Stimulated activated CD4-positive, alpha-beta T cell treated with anti-CD3 and anti-CD28 coated beads, Interleukin-12 subunit alpha, Interleukin-12 subunit beta, amount 100 ng/mL, for 48 hours (primary cell): Measurements from ENCODE around the gene TMPRSS2.
A peak's percentile ranks its signal among the peaks of the same experiment; 100 is the strongest.
"Not testable (repeated sequence)": the region's sequence is repeated elsewhere in the genome, so short reads cannot be mapped to it uniquely, and the experiment has no call there.

Source experiments
- DNase-seq, 3 donors: peaks; one replicate each; pipeline ENCODE4 v3.0.0-alpha.2; 2020; ENCODE audit warnings: low read depth in 2 of 3, low spot score in 1 of 3

Gene TMPRSS2

GRCh38 chr21:41428311-41428710 lies 79.6 kb downstream of the TMPRSS2 start:
- DNase-seq = no peak

GRCh38 chr21:41427556-41427955 lies 80.4 kb downstream of the TMPRSS2 start:
- DNase-seq = no peak

DNA sequence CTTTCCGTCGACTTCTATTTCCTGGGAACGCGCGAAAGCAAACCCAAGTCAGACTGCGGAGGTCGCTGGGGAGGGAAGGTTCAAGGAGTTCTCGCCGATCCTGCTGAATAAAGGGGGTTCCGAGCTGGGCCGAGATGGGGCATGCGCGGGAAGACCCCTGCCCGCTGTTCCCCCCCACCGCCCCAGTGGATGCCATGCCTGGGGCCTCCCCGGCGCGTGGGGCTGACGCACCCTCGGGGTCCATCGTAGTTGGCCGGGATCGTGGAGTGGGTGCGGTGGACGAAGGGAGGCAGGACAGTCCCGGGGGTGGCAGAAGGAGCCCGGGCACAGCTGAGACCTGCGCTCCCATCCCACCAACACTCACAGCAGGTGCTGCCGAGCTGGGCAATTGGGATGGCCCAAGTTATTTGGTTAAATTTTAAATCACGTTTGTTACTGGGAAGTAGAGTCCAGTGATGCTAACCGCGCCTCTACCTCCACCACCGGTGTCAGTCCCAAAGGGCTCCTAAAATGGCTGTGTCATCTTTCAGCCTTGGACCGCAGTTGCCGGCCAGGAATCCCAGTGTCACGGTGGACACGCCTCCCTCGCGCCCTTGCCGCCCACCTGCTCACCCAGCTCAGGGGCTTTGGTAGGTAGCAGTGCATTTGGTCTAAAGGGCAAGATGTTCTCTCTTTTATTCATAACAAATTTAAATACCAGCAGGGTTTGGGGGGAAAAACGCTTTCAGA lies 81.1 kb downstream of the TMPRSS2 start:
- DNase-seq = no peak

- peak; percentile 74 to 80 (median 76) for DNase-seq
These were observed 81.8 kb downstream of the TMPRSS2 start, which contains the start of gene MX1 for GRCh38 chr21:41425954-41426675. Gene MX1 (plus strand): TSS chr21:41426239. CDS start chr21:41432071, 5,832 bp downstream.

- no peak for DNase-seq
These were observed 82.4 kb downstream of the TMPRSS2 start for GRCh38 chr21:41425588-41425953.

DNA sequence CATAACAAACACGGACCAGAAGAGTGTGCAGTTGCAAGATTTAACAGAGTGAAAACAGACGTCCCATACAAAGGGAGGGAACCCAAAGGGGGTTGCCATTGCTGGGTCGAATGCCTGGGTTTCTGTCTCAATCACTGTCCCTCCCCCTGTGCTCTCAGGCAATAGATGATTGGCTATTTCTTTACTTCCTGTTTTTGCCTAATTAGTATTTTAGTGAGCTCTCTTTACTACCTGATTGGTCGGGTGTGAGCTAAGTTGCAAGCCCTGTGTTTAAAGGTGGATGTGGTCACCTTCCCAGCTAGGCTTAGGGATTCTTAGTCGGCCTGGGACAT lies 84.7 kb downstream of the TMPRSS2 start:
- not testable (repeated sequence) for DNase-seq

DNA sequence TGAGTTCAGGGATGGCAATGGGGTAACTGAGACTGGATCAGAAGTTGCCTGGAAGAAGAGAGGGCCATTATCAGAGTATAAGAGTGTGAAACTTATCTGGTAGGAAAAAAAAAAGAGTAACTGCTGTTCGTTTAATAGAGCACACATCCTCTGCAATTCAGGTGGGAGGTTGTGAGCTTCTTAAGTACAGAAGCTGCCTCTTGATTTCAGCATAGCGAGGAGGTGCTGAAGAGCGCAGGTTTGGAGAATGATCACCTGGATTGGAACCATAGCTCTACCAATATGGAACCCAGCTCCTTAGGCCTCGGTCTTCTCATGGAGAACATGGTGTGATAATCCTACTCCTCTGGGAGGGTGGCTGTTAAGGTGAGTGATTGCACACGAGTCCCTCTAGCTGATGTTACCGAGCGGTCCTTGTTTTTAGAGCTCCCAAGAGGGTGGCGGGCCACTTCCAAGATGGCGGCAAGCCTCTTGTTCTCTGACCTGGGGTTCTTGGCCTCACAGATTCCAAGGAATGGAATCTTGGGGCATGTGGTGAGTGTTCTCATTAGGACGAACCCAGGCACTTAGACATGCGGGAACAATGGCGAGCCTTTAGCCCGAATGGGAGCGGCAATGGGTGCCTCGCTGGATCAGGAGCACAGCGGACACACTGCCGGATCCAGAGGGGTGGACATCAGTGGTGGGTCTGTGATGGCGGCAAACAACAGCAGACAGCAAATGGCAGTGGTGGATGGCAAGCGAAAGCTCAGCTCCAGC lies 85.2 kb downstream of the TMPRSS2 start:
- DNase-seq = no peak

- DNase-seq = not testable (repeated sequence)
These were observed 87.0 kb downstream of the TMPRSS2 start for GRCh38 chr21:41420998-41421397.

- DNase-seq = peak in 1 of 3 donors; percentile 22
These were observed 87.8 kb downstream of the TMPRSS2 start for GRCh38 chr21:41419921-41420862.

GRCh38 chr21:41418956-41419680 lies 88.8 kb downstream of the TMPRSS2 start:
- DNase-seq = no peak

DNA sequence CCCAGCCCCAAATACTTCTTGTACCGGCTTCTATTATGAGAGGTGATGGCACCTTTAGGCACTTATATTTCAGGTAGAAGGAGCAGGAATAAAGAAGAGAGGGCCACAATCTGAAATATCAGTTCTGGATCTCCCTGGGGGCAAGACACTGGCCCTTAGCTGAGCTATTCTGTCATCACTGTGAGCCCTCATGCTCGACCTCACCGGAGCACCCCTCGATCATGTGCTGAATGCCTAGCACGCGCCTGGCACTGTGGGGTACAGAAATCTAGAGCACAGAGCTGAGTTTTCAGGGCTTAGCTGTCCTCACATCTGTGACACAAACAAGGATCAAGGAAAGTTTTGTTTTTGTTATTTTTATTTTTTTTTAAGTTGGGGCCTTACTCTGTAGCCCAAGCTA lies 89.6 kb downstream of the TMPRSS2 start:
- no peak for DNase-seq

GRCh38 chr21:41417505-41417904 lies 90.5 kb downstream of the TMPRSS2 start:
- not testable (repeated sequence) for DNase-seq
